ENCODE data around the gene CCDC184. TPM values are rescaled to one million over a fixed set of nuclear protein-coding genes. Genes with fewer than 3 reads are reported as not detected.

Gene CCDC184
- total and polyA plus RNA-seq, 2 donors (not counting 1 experiment from before 2014, with no cell fraction given): 0.54 to 1.4 TPM

DNA sequence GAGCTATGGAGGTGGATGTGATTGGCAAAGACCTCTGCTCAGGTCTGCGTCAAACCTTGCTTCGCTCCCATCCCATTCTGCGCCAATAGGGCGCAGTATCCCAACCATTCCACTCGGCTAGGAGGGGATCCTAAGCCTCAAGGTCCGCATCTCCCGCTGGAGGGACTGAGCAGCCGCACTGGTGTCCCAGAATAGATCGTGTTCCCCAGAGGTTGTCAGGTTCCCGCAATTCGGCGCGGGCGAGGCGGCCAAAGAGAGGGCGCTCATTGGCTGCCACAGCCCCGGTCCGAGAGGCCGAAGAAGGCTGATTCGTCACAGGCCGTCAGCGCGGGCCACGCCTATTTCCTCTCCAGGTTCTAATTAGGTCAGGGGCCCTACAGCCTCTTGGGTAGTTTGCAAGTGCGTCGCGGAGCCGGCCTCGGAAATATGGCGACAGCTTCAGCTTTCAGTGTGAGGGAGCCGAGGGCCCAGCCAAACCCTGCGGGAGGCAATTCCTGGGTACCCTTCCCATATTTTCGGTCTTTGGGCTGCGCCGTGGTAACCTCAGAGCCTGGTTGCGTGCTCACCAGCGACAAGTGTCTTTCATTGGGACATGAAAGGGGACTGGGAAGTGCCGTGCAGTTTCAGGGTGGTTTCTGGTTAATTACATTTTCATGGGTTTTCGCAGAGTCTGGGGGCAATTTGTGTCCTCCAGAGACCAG is 14.7 kb downstream of the CCDC184 start:
- peaks cover 2% of the 10 kb centered on the region for H3K9me3 Mint-ChIP-seq (ENCODE audit: insufficient read depth)
- peak overlapping the region; percentile 97 for H2AFZ ChIP-seq (ENCODE audit: insufficient read depth, low read depth, low read length, poor library complexity, severe bottlenecking)
- peak overlapping the region; percentile 87 for H3K4me3 Mint-ChIP-seq
- CTCF ChIA-PET: interaction anchor here (0.5 to 4.5 kb wide), 11 partner anchors 8 to 114 kb away, joined by 3 to 35 read pairs (median 6); partner anchors contain the start of genes ASB8 and CCDC184
- H3K4me3 ChIP-seq (ENCODE audit: control extremely low read depth in 1 of 5, extremely low read depth in 1 of 5, insufficient read depth in 1 of 5, low read depth in 2 of 5, low read length in 4 of 5): peak overlapping the region; percentile 76 to 100 (median 96)
- H3K27ac ChIP-seq (ENCODE audit: low read length in 2 of 2): peak overlapping the region; percentile 97 to 98
- TF ChIP-seq, protein P1, sequence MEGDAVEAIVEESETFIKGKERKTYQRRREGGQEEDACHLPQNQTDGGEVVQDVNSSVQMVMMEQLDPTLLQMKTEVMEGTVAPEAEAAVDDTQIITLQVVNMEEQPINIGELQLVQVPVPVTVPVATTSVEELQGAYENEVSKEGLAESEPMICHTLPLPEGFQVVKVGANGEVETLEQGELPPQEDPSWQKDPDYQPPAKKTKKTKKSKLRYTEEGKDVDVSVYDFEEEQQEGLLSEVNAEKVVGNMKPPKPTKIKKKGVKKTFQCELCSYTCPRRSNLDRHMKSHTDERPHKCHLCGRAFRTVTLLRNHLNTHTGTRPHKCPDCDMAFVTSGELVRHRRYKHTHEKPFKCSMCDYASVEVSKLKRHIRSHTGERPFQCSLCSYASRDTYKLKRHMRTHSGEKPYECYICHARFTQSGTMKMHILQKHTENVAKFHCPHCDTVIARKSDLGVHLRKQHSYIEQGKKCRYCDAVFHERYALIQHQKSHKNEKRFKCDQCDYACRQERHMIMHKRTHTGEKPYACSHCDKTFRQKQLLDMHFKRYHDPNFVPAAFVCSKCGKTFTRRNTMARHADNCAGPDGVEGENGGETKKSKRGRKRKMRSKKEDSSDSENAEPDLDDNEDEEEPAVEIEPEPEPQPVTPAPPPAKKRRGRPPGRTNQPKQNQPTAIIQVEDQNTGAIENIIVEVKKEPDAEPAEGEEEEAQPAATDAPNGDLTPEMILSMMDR (IDR thresholded peaks at IDR 0.05): no peak
- TF ChIP-seq EZH2 (IDR thresholded peaks at IDR 0.05; ENCODE audit: borderline replicate concordance, insufficient read depth, low read depth, low read length, poor library complexity, severe bottlenecking): no peak
- peaks cover 0 to 12% (median 0%) of the 10 kb centered on the region in 4 experiments for H3K27me3 ChIP-seq (replicated peaks in 1 of 4; ENCODE audit: control extremely low read depth in 1 of 4, control insufficient read depth in 3 of 4, insufficient read depth in 4 of 4, low read length in 3 of 4)
- peaks cover 23% of the 10 kb centered on the region for H3K4me1 Mint-ChIP-seq
- intact Hi-C loops (cut with micrococcal nuclease): loop anchor here (1.0 to 2.0 kb wide), 5 partner anchors 9 to 152 kb away; partner anchors contain the start of genes ASB8, CCDC184 and ZNF641
- POLR2A ChIA-PET: interaction anchor here (0.6 to 1.5 kb wide), 5 partner anchors 15 to 822 kb away, joined by 3 to 6 read pairs (median 5); partner anchors contain the start of genes ASB8, CCDC184 and SENP1
- H3K9ac ChIP-seq (ENCODE audit: low read length): peak overlapping the region; percentile 100
- ATAC-seq (ENCODE audit: low read depth) (peak; percentile 99), DNase-seq (peak; percentile 95)
- H3K79me2 ChIP-seq (ENCODE audit: control insufficient read depth, insufficient read depth, low read length): peaks cover 18% of the 10 kb centered on the region
- peak overlapping the region; percentile 99 for H3K27ac Mint-ChIP-seq
- no peaks in the 10 kb centered on the region for H3K9me3 ChIP-seq (ENCODE audit: control extremely low read depth in 1 of 3, control insufficient read depth in 2 of 3, insufficient read depth in 1 of 3, low read length in 2 of 3)
- peaks cover 18% of the 10 kb centered on the region for H3K27me3 Mint-ChIP-seq
- under 1% methylated on average over 39 of the region's 39 CpGs for WGBS (ENCODE audit: insufficient coverage)
- no peaks in the 10 kb centered on the region for H4K20me1 ChIP-seq (ENCODE audit: control insufficient read depth, insufficient read depth, low read length, poor library complexity, severe bottlenecking)
- H3K4me2 ChIP-seq (replicated peaks; ENCODE audit: low read depth, low read length, poor library complexity, severe bottlenecking): peak overlapping the region; percentile 84
- H3K4me1 ChIP-seq (ENCODE audit: control insufficient read depth in 2 of 2, insufficient read depth in 2 of 2, low read length in 2 of 2): peaks cover 18 to 20% of the 10 kb centered on the region in 2 donors
- H3K36me3 ChIP-seq (replicated peaks in 1 of 2; ENCODE audit: control extremely low read depth in 1 of 2, control insufficient read depth in 1 of 2, extremely low read depth in 1 of 2, insufficient read depth in 2 of 2, low read length in 1 of 2): no peaks in the 10 kb centered on the region

DNA sequence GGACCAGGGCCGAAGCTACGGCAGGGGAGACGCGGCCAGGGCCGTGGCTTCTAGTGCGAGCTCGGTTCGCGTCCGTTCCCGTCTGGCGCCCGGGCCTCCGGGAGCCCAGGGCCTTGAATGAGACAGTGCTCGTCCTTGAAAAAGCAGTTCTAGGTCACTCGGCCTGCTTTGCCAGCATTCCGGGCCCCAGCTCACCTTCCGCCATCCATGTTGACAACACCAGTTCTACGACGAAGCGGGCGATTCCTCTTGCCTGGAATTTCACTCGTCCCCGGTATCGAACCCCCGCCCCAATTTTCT is 15.2 kb downstream of the CCDC184 start:
- peak overlapping the region; percentile 97 to 98 for H3K27ac ChIP-seq (ENCODE audit: low read length in 2 of 2)
- no peak for TF ChIP-seq EZH2 (IDR thresholded peaks at IDR 0.05; ENCODE audit: borderline replicate concordance, insufficient read depth, low read depth, low read length, poor library complexity, severe bottlenecking)
- TF ChIP-seq, protein P1 (IDR thresholded peaks at IDR 0.05): no peak

More for the DNA sequence above, 15.2 kb downstream of the CCDC184 start:
- peaks cover 18% of the 10 kb centered on the region for H3K79me2 ChIP-seq (ENCODE audit: control insufficient read depth, insufficient read depth, low read length)
- no peaks in the 10 kb centered on the region for H3K9me3 ChIP-seq (ENCODE audit: control extremely low read depth in 1 of 3, control insufficient read depth in 2 of 3, insufficient read depth in 1 of 3, low read length in 2 of 3)
- DNase-seq (no peak), ATAC-seq (ENCODE audit: low read depth) (peak; percentile 5)
- peaks cover 0 to 10% (median 0%) of the 10 kb centered on the region in 4 experiments for H3K27me3 ChIP-seq (replicated peaks in 1 of 4; ENCODE audit: control extremely low read depth in 1 of 4, control insufficient read depth in 3 of 4, insufficient read depth in 4 of 4, low read length in 3 of 4)
- H3K4me1 ChIP-seq (ENCODE audit: control insufficient read depth in 2 of 2, insufficient read depth in 2 of 2, low read length in 2 of 2): peaks cover 18 to 20% of the 10 kb centered on the region in 2 donors
- Mint-ChIP-seq H3K9me3 (ENCODE audit: insufficient read depth) (peaks cover 2% of the 10 kb centered on the region), H3K27ac (peak overlapping the region; percentile 99), H3K4me3 (peak overlapping the region; percentile 87), H3K4me1 (peaks cover 23% of the 10 kb centered on the region), H3K27me3 (peaks cover 17% of the 10 kb centered on the region)
- no peaks in the 10 kb centered on the region for H4K20me1 ChIP-seq (ENCODE audit: control insufficient read depth, insufficient read depth, low read length, poor library complexity, severe bottlenecking)
- peak overlapping the region; percentile 100 for H3K9ac ChIP-seq (ENCODE audit: low read length)
- intact Hi-C loops (cut with micrococcal nuclease): loop anchor here (1.0 to 2.0 kb wide), 5 partner anchors 9 to 152 kb away; partner anchors contain the start of genes ASB8, CCDC184 and ZNF641
- H3K4me2 ChIP-seq (replicated peaks; ENCODE audit: low read depth, low read length, poor library complexity, severe bottlenecking): peak overlapping the region; percentile 84
- no peaks in the 10 kb centered on the region for H3K36me3 ChIP-seq (replicated peaks in 1 of 2; ENCODE audit: control extremely low read depth in 1 of 2, control insufficient read depth in 1 of 2, extremely low read depth in 1 of 2, insufficient read depth in 2 of 2, low read length in 1 of 2)
- H3K4me3 ChIP-seq (ENCODE audit: control extremely low read depth in 1 of 5, extremely low read depth in 1 of 5, insufficient read depth in 1 of 5, low read depth in 2 of 5, low read length in 4 of 5): peak overlapping the region; percentile 76 to 100 (median 96)
- ChIA-PET CTCF (interaction anchor here (0.5 to 4.5 kb wide), 8 partner anchors 9 to 115 kb away, joined by 5 to 35 read pairs (median 7); partner anchors contain the start of genes ASB8 and CCDC184), POLR2A (interaction anchor here (0.7 to 1.5 kb wide), 3 partner anchors 16 to 93 kb away, joined by 3 to 6 read pairs (median 4); partner anchors contain the start of genes ASB8 and SENP1)
- peak overlapping the region; percentile 97 for H2AFZ ChIP-seq (ENCODE audit: insufficient read depth, low read depth, low read length, poor library complexity, severe bottlenecking)
- 8% methylated on average over 26 of the region's 26 CpGs for WGBS (ENCODE audit: insufficient coverage)
